ENCODE measurements around the gene TBKBP1. TPM values are rescaled to one million over a fixed set of nuclear protein-coding genes. Genes with fewer than 3 reads are reported as not detected.

Gene TBKBP1
- total RNA-seq, 1 donor from 2014 or later, result 52.7 TPM

DNA sequence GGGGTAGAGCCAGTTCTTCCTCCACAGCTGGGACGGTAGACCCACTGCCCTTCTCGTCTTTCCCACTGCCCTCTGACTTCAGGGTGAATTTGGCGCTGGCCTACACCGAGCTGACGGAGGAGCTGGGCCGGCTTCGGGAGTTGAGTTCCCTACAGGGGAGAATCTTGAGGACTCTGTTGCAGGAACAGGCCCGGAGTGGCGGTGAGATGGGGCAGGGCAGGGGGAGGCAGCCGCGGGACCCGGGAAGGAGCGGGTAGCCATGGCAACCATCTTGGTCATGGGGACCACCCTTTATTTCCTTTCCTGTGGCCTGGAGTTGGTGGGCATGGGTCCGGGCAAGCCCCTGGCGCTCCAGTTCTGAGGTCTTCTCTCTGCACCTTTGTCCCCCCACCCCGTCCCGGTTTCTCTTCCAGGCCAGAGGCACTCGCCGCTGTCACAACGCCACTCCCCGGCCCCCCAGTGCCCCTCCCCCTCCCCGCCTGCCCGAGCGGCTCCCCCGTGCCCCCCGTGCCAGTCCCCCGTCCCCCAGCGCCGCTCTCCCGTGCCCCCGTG is 14.4 kb downstream of the TBKBP1 start:
- Mint-ChIP-seq H3K4me1 (no peaks in the 10 kb centered on the region), H3K4me3 (no peak overlapping the region), H3K27ac (no peak overlapping the region), H3K27me3 (ENCODE audit: low read depth) (peaks cover 29% of the 10 kb centered on the region), H3K9me3 (no peaks in the 10 kb centered on the region), H3K36me3 (peaks cover 19% of the 10 kb centered on the region)
- DNase-seq (ENCODE audit: low spot score in 2 of 2, unreplicated experiment in 2 of 2), result no peak
- TF ChIP-seq, protein P1, sequence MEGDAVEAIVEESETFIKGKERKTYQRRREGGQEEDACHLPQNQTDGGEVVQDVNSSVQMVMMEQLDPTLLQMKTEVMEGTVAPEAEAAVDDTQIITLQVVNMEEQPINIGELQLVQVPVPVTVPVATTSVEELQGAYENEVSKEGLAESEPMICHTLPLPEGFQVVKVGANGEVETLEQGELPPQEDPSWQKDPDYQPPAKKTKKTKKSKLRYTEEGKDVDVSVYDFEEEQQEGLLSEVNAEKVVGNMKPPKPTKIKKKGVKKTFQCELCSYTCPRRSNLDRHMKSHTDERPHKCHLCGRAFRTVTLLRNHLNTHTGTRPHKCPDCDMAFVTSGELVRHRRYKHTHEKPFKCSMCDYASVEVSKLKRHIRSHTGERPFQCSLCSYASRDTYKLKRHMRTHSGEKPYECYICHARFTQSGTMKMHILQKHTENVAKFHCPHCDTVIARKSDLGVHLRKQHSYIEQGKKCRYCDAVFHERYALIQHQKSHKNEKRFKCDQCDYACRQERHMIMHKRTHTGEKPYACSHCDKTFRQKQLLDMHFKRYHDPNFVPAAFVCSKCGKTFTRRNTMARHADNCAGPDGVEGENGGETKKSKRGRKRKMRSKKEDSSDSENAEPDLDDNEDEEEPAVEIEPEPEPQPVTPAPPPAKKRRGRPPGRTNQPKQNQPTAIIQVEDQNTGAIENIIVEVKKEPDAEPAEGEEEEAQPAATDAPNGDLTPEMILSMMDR (IDR thresholded peaks at IDR 0.05; ENCODE audit: unreplicated experiment), result no peak

- Mint-ChIP-seq H3K27me3 (ENCODE audit: low read depth) (peaks cover 35% of the 10 kb centered on the region), H3K9me3 (no peaks in the 10 kb centered on the region), H3K4me3 (no peak overlapping the region), H3K36me3 (peaks cover 19% of the 10 kb centered on the region), H3K27ac (no peak overlapping the region), H3K4me1 (no peaks in the 10 kb centered on the region)
- TF ChIP-seq, protein P1 (IDR thresholded peaks at IDR 0.05; ENCODE audit: unreplicated experiment), result no peak
- no peak for DNase-seq (ENCODE audit: low spot score in 2 of 2, unreplicated experiment in 2 of 2)
Measured at GRCh38 chr17:47708864-47709541, 15.0 kb downstream of the TBKBP1 start.

DNA sequence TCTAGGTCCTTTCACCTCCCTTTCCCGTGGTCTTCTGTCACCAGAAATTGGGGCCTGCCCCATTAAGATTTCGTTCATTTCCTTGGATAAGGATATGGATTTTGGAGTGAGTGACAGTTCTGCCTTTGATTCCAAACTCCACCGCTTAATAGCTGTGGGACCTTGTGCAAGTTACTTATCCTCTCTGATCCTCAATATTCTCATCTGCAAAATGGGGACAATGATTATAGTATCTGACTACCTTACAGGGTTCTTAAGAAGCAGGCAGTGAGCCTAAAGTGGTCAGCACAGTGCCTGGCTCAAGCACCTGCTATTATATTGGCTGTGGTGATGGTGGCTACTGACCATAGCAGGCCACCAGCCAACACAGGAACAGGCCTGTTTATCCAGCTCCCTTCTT is 15.6 kb downstream of the TBKBP1 start:
- peaks cover 40% of the 10 kb centered on the region for H3K27me3 Mint-ChIP-seq (ENCODE audit: low read depth)
- no peak overlapping the region for H3K4me3 Mint-ChIP-seq
- H3K4me1 Mint-ChIP-seq, result no peaks in the 10 kb centered on the region
- peaks cover 19% of the 10 kb centered on the region for H3K36me3 Mint-ChIP-seq
- H3K27ac Mint-ChIP-seq, result no peak overlapping the region
- no peaks in the 10 kb centered on the region for H3K9me3 Mint-ChIP-seq
- TF ChIP-seq, protein P1 (IDR thresholded peaks at IDR 0.05; ENCODE audit: unreplicated experiment), result no peak
- no peak for DNase-seq (ENCODE audit: low spot score in 2 of 2, unreplicated experiment in 2 of 2)

- no peaks in the 10 kb centered on the region for H3K4me1 Mint-ChIP-seq
- H3K27me3 Mint-ChIP-seq (ENCODE audit: low read depth), result peaks cover 53% of the 10 kb centered on the region
- H3K27ac Mint-ChIP-seq, result no peak overlapping the region
- H3K36me3 Mint-ChIP-seq, result peaks cover 15% of the 10 kb centered on the region
- DNase-seq (ENCODE audit: low spot score in 2 of 2, unreplicated experiment in 2 of 2), result no peak
- no peak overlapping the region for H3K4me3 Mint-ChIP-seq
- TF ChIP-seq, protein P1 (IDR thresholded peaks at IDR 0.05; ENCODE audit: unreplicated experiment), result no peak
- H3K9me3 Mint-ChIP-seq, result no peaks in the 10 kb centered on the region
Measured at GRCh38 chr17:47711366-47712099, 17.6 kb downstream of the TBKBP1 start.

GRCh38 chr17:47712330-47713023 is 18.5 kb downstream of the TBKBP1 start:
- Mint-ChIP-seq H3K4me3 (no peak overlapping the region), H3K27ac (no peak overlapping the region), H3K36me3 (peaks cover 15% of the 10 kb centered on the region), H3K9me3 (no peaks in the 10 kb centered on the region), H3K27me3 (ENCODE audit: low read depth) (peaks cover 58% of the 10 kb centered on the region), H3K4me1 (no peaks in the 10 kb centered on the region)
- TF ChIP-seq, protein P1 (IDR thresholded peaks at IDR 0.05; ENCODE audit: unreplicated experiment), result no peak
- DNase-seq (ENCODE audit: low spot score in 2 of 2, unreplicated experiment in 2 of 2), result no peak
